ENCODE data around the gene GPR132.
A peak's percentile ranks its signal among the peaks of the same experiment; 100 is the strongest.

Gene GPR132

GRCh38 chr14:105015242-105015641 is 50.0 kb downstream of the GPR132 start:
- ChIA-PET POLR2A (no interaction called here), CTCF (interaction anchor here (1.1 to 6.1 kb wide), 4 partner anchors 16 to 240 kb away, joined by 3 to 37 read pairs (median 6); no protein-coding TSS in a partner anchor)
- TF ChIP-seq CTCF (IDR thresholded peaks at IDR 0.05; ENCODE audit: control extremely low read depth, extremely low read depth, low read depth, missing control alignments): no peak
- DNase-seq (ENCODE audit: extremely low spot score): peak; percentile 2

GRCh38 chr14:105014631-105015030 is 50.6 kb downstream of the GPR132 start:
- no peak for TF ChIP-seq CTCF (IDR thresholded peaks at IDR 0.05; ENCODE audit: control extremely low read depth, extremely low read depth, low read depth, missing control alignments)
- ChIA-PET POLR2A (no interaction called here), CTCF (interaction anchor here (1.1 to 6.1 kb wide), 4 partner anchors 16 to 240 kb away, joined by 3 to 37 read pairs (median 6); no protein-coding TSS in a partner anchor)

GRCh38 chr14:105014032-105014431 is 51.2 kb downstream of the GPR132 start:
- no peak for TF ChIP-seq CTCF (IDR thresholded peaks at IDR 0.05; ENCODE audit: control extremely low read depth, extremely low read depth, low read depth, missing control alignments)
- POLR2A ChIA-PET: no interaction called here
- DNase-seq (ENCODE audit: extremely low spot score): peak; percentile 6
- CTCF ChIA-PET: interaction anchor here (1.4 to 6.1 kb wide), 5 partner anchors 15 to 239 kb away, joined by 3 to 37 read pairs (median 4); no protein-coding TSS in a partner anchor

More at GRCh38 chr14:105014631-105015030, 50.6 kb downstream of the GPR132 start:
- DNase-seq (ENCODE audit: extremely low spot score): peak; percentile 13

GRCh38 chr14:105013150-105013785 is 52.0 kb downstream of the GPR132 start:
- no peak for TF ChIP-seq CTCF (IDR thresholded peaks at IDR 0.05; ENCODE audit: control extremely low read depth, extremely low read depth, low read depth, missing control alignments)
- peak; percentile 22 for DNase-seq (ENCODE audit: extremely low spot score)
- ChIA-PET CTCF (interaction anchor here (1.1 to 6.1 kb wide), 5 partner anchors 8 to 118 kb away, joined by 4 to 37 read pairs (median 4); partner anchors contain the start of gene CDCA4), POLR2A (no interaction called here)

GRCh38 chr14:105012171-105012985 is 52.9 kb downstream of the GPR132 start:
- TF ChIP-seq CTCF (IDR thresholded peaks at IDR 0.05; ENCODE audit: control extremely low read depth, extremely low read depth, low read depth, missing control alignments): no peak
- DNase-seq (ENCODE audit: extremely low spot score): peak; percentile 6
- ChIA-PET POLR2A (interaction anchor here (0.7 kb wide), 1 partner anchor 18 kb away, joined by 4 read pairs; no protein-coding TSS in a partner anchor), CTCF (interaction anchor here (1.1 to 6.1 kb wide), 4 partner anchors 9 to 117 kb away, joined by 4 to 37 read pairs (median 8); partner anchors contain the start of gene CDCA4)

GRCh38 chr14:105011312-105011990 is 53.8 kb downstream of the GPR132 start:
- POLR2A ChIA-PET: interaction anchor here (0.7 kb wide), 1 partner anchor 17 kb away, joined by 4 read pairs; no protein-coding TSS in a partner anchor
- CTCF ChIA-PET: interaction anchor here (1.1 to 6.1 kb wide), 2 partner anchors 8 to 33 kb away, joined by 3 to 37 read pairs; no protein-coding TSS in a partner anchor
- no peak for TF ChIP-seq CTCF (IDR thresholded peaks at IDR 0.05; ENCODE audit: control extremely low read depth, extremely low read depth, low read depth, missing control alignments)
- no peak for DNase-seq (ENCODE audit: extremely low spot score)

Measured in GM10248 (cell line).